Daoy (cell line): ENCODE data around the gene LMNTD1. TPM values are rescaled to one million over a fixed set of nuclear protein-coding genes. Genes with fewer than 3 reads are reported as not detected.
"Not testable (repeated sequence)": the region's sequence is repeated elsewhere in the genome, so short reads cannot be mapped to it uniquely, and the experiment has no call there.

Source experiments
- DNase-seq: peaks from one replicate; pipeline ENCODE4 v3.0.0-alpha.2; 2015; ENCODE audit warnings: low read depth
- total RNA-seq: library from RNA; depleted of rRNA; stranded (reverse); fragments of >200 nt; shearing (Covaris generic); gene quantifications from 2 replicates; pipeline ENCODE4 v1.2.3, GENCODE V29; 2014; rRNA removed

Gene LMNTD1, protein sequence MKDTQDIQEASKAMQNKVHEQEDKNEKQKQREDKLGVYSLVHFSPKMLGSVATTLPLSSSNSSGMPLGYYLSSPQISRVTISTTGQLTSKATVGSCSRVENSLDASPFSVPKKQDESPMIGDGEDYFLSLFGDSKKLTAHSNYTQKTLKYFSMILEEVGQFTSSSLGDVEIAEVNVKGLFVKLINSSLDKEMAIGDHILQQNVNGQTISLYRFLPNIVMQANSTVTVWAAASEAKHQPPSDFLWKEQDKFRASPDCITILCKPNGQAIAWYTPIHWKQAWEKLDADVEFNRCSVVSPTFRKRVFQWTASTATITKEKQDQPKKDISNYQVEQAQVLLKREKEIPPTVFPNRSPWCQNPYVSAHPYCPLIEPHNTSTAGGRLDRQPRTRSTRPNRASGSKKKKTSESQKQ
- total RNA-seq, result 0.57 TPM in 1 of 2 replicates, not detected in the other

- DNase-seq, result no peak
Observed at GRCh38 chr12:25553098-25553497, at the start of gene LMNTD1. Gene LMNTD1 (minus strand): TSS chr12:25553283. CDS start chr12:25552959, 324 bp downstream.

GRCh38 chr12:25598956-25599355 lies 45.9 kb upstream of the LMNTD1 start:
- DNase-seq, result no peak

- not testable (repeated sequence) for DNase-seq
Observed at GRCh38 chr12:25595496-25595895, 42.4 kb upstream of the LMNTD1 start.

- no peak for DNase-seq
Observed at GRCh38 chr12:25594376-25594775, 41.3 kb upstream of the LMNTD1 start.

DNA sequence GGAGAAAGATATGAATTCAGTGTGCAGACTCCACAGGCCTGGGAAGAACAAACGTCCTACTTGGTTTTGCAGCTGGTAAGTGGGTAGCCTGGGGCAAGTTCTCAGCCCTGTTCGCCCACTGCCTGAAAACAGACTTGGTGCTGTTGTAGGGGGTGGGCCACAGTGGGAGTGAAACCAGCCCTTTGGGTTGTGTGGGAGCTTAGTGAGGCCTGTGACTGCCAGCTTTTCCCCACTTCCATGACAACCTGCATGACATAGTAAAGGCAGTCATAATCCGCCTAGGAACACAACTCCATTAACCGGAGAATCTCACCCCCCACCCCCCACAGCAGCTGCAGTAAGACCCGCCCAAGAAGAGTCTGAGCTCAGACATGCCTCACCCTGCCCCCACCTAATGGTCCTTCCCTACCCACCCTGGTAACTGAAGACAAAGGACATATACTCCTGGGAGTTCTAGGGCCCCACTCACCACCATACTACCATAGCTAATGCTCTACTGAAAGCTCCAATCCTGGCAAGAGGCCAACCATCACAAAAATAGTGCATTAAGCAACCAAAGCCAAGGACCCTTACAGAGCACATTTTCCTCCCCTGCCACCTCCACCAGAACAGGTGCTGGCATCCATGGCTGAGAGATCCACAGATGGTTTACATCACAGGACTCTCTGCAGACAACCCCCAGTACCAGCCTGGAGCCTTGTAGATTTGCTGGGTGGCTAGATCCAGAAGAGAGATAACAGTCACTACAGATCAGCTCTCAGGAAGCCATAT lies 39.8 kb upstream of the LMNTD1 start:
- DNase-seq, result no peak

DNA sequence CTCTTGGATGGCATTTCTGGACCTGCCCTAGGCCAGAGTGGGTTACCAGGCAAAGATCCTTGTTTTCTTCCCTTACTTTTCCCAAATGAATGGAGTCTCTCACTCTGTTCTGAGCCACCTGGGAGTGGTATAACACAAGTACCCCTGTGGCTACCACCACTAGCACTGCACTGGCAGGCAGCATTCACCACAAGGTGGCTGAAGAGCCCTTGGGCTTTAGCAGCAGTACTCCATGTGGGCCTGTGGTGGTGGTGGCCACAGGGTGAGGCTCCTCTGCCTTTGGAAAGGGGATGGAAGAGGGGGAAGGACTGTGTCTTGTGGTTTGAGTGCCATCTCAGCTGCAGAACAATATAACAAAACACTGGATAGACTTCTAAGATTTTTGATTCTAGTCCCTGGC lies 38.1 kb upstream of the LMNTD1 start:
- no peak for DNase-seq

- peak; percentile 29 for DNase-seq
Observed at GRCh38 chr12:25590011-25590721, 37.1 kb upstream of the LMNTD1 start.

- DNase-seq, result no peak
Observed at GRCh38 chr12:25587346-25587745, 34.3 kb upstream of the LMNTD1 start.

GRCh38 chr12:25585662-25586061 lies 32.6 kb upstream of the LMNTD1 start:
- DNase-seq, result no peak

- DNase-seq, result no peak
Observed at GRCh38 chr12:25585021-25585523, 32.0 kb upstream of the LMNTD1 start.

- no peak for DNase-seq
Observed at GRCh38 chr12:25584596-25584995, 31.5 kb upstream of the LMNTD1 start.

DNA sequence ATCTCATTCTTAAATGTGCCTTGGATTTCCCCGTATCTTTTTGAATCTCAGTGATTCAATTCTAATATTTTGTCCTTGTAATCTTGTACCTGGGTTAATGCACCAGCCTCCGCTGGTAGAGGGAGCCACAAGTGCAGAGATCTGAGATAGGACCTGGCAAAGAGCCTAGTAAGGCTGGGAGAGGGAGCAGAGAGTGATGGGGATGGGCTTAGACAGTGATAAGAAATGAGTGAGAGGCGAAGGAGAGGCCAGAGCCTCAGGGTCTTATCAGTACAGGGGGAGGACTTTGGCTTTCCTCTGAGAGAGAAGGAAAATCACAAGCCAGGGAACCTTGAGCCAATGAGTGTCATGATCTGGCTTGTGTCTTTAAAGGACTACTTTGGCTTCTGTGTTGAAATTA lies 30.5 kb upstream of the LMNTD1 start:
- DNase-seq, result peak; percentile 34

DNA sequence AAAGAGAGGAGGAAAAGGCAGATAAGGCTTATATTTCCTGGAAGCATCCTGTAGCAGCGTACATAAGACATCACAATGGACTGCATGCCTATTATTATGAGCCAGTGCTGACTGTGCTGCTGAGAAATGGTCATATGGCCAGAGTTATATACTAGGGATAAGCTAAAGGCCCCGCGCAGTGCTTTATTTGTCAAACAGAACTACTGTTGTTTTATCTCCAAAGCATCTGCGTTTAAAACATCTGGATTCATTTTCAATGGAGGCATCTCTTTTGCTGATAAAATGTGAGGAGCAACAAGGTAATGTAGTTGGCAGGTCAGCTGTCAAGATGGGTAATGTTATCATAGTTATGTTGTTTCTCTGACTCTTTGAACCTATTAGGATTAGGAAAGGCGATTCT lies 28.0 kb upstream of the LMNTD1 start:
- DNase-seq, result no peak

- DNase-seq, result no peak
Observed at GRCh38 chr12:25578411-25579143, 25.5 kb upstream of the LMNTD1 start.

- no peak for DNase-seq
Observed at GRCh38 chr12:25574761-25575160, 21.7 kb upstream of the LMNTD1 start.

DNA sequence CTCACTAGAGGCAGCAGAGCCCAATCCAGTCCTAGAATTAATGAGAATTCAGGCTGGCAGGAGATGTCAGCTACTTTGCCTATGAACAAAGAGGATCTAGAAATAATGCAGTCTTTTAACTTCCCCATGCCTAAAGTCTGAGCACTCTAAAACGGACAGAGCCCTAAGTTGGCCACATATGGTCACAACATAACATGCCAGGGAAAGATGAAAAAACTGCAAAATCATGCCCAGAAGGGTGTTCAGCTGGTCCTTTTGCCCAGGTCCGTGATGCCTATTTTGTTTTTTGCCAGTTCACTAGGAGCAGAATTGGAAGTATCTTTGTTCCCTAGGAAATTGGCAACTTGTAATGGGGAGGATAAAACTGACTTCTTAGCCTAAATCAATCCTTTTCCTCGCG lies 20.3 kb upstream of the LMNTD1 start:
- DNase-seq, result no peak

- no peak for DNase-seq
Observed at GRCh38 chr12:25570418-25570817, 17.3 kb upstream of the LMNTD1 start.

GRCh38 chr12:25566202-25566949 lies 13.3 kb upstream of the LMNTD1 start:
- no peak for DNase-seq

DNA sequence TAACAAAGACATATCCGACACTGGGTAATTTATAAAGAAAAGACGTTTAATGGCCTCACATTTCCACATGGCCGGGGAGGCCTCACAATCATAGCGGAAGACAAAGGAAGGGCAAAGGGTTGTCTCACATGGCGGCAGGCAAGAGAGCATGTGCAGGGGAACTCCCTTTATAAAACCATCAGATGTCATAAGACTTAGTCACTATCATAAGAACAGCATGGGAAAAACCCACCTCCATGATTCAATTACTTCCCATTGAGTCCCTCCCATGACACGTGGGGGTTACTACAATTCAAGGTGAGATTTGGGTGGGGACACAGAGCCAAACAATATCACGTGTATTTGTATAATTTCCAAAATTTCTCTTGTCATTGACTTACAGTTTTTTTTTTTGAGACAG lies 5.5 kb upstream of the LMNTD1 start:
- peak; percentile 15 for DNase-seq

- DNase-seq, result peak; percentile 25
Observed at GRCh38 chr12:25557830-25558436, 4.8 kb upstream of the LMNTD1 start.
